Smooth muscle cell of the brain vasculature (primary cell): ENCODE results near the gene OTULIN.

Experiments used
- DNase-seq: peaks from one replicate; pipeline ENCODE4 v3.0.0-alpha.2; 2012; ENCODE audit warnings: low read depth, low spot score

Gene OTULIN

GRCh38 chr5:14696851-14697250, 32.3 kb downstream of the OTULIN start:
- DNase-seq, result no peak

DNA sequence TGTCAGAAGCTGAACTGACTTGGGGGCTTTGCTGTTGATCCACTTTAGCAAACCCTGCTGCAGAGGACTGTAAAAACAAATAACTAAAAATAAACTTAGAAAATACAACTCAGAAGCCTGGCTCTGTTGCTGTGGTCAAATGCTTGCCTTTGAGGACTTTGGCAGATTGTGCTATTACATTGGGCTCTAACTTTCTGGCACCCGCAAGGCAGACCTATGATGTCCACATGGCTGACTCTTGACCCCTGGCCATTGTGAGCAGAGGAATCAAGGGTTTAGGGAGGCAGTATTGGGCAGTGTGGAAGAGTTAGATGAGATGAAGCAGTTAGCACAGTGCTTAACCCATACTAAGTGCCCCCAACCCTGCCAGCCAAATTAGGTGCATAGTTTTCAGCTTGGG, 34.0 kb downstream of the OTULIN start:
- DNase-seq, result no peak

DNA sequence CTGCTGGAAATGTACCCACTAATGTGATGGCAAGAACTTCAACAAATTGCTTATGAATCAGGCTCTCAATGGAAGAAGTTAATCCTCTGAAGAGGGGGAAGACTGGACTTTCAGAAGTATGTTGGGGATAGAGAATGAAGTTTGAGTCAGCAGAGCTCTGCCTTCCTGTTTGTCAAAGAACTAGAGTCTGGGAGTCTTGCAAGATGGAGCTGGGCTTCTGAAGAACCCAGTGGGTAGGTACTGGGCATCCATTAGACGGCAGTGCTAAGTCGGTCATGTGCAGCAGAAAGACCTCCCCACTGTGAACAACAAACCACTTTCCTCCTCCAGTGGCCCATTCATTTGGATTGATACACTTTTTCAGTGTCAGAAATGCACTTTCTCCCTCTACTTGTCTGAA, 34.6 kb downstream of the OTULIN start:
- DNase-seq, result no peak

DNA sequence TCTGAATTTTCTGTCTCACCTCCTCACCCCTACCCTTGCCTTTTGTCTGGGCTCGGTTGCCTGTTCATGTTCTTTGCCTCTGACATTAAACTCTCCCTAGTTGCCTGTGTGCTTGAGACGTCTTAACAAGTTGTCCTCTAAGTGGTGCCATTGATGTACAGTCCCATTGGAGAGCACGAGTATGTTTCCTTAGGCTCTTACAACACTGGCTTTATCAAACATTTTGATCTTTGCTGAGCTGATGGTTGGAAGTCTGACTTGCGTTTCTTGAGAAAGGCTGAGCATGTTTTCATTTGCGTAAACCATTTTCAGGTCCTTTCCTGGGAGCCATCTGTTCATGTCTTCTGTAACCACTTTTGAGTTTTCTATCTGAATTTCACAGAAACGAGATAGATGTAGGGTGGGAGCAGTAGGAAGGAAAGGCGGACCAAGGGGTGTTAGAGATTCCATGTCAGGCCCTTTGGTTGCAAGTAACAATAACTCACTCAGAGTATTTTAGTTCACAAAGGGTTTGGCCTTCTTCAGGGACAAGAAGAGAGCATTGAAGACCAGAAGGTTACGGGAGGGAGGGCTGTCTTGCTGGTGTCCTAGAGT, 35.4 kb downstream of the OTULIN start:
- no peak for DNase-seq

DNA sequence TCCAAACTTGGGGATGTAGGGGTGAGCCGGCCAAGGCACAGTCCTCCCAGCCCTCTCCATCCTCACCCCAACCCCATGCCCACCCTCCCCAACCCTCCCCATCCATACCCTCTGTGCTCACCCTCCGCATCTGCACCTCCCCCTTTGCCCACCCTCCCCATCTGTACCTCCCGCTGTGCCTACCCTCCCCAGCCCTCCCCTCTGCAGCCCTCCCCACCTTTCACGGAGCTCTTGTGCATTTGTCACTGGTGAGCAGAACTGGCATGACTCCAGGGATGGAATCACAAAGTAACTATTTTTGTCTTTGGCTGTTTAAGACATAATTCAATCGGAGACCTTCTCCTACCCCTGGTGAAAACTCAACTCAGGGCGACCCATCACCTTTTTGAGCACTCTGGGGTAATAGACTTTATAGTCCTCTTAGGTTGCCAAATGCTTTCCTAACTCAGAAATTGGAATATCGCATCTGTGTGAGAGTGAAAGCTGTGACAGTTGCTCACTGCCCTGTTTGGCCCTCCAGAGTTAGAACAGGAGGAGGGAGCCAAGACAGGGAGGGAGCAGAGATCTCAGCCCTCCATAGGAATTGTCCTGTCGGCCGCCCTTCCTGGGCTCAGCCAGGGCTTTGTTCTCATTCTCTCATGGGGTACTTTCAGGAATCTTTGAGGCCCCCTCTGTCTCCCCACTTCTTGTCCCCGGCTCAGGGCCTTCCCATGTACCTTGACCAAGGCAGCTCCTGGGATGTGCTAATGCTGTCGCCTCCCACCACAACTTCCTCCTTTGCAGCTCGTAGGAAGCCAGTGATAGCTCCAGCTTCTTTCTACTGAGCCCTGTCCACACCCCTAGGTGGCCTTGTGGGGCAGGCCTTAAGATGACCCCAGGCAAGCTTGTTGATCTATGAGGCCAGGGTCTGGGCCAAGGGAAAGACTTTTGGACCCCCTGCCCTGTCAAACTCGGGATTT, 36.2 kb downstream of the OTULIN start:
- DNase-seq, result no peak

- no peak for DNase-seq
Measured at GRCh38 chr5:14701556-14701955, 37.0 kb downstream of the OTULIN start.

GRCh38 chr5:14702238-14702839, 37.8 kb downstream of the OTULIN start:
- no peak for DNase-seq

DNA sequence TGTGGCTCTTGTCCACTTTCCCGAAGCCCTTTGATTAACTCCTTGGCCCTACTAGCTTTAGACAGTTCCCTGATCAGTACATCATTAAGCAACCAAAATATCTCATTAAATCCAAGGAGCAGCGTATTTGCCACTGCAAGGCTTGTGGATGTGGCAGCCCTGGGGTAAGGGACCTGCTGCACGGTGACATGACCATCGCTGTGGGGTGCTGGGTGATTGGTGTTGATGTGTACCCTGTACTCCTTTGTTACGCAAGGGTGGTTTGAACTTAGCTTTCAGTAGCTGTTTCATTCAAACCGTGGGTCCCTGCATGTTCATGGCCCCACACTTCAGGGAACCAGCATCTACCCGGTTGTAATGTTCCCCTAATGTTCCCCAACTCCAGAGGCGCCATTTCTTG, 41.0 kb downstream of the OTULIN start:
- no peak for DNase-seq

- no peak for DNase-seq
Measured at GRCh38 chr5:14706615-14707021, 42.1 kb downstream of the OTULIN start.

DNA sequence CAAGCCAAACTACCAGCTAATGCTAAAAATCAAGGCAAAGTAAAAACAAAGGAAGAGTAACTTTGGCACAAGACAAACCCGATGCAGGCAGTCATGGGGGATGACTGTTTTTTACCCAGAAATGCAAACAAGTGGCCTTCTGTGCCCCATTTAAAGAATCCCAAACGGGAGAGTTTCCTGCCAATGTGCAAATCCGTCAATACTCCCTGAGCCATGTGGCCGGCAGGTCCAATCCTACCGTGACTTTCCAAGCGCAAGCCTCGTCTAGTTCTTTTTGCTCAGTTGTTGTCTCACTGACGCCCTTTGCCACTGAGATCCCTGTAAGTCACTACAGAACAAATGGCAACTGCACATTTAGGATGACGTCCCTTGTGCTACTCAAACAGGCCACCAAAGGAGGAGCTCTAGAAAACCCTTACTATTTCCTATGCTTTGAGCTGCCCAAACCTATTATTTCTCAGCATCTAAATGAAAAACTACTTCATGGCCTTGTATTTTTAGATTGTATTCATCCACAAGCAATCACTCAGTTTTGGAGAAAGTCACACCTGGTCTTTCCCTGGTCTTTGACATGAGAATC, 43.4 kb downstream of the OTULIN start:
- no peak for DNase-seq

DNA sequence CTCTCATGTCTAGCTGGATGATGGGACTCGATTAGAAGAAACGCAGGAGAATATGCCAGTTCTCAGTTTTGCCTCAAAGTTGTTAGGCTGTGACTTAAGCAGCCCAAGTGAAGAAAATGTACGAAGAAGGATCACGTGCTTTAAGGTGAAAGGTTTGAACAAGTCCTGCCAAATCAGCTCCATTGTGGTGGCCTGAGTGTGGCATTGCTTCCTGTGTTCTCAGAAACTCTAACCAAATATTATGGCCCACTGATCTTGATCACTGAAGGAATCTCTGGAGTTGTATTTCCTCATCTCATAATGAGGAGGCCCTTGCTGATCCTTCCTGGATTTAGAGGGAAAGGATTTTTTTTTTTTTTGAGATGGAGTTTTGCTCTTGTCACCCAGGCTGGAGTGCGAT, 44.0 kb downstream of the OTULIN start:
- DNase-seq, result no peak

GRCh38 chr5:14710313-14710994, 45.9 kb downstream of the OTULIN start:
- DNase-seq, result no peak

DNA sequence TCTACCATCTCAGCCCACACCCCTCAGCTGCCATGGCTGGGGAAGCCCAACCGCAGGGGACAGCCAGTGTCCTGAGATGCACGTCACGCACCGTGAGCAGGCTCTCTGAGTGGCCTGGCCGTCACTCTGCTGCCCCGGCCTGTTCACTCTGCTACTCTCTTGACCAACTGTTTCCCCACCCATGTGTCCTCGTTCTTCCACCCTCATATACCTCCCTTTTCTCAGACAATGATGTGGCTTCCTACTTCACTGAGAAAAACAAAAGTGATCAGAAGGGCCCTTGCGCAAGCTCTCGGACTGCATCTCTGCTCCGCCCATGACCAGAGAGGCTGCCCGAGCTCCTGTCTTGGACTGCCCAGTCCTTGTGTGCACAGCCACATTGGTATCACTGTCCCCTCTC, 47.6 kb downstream of the OTULIN start:
- no peak for DNase-seq

DNA sequence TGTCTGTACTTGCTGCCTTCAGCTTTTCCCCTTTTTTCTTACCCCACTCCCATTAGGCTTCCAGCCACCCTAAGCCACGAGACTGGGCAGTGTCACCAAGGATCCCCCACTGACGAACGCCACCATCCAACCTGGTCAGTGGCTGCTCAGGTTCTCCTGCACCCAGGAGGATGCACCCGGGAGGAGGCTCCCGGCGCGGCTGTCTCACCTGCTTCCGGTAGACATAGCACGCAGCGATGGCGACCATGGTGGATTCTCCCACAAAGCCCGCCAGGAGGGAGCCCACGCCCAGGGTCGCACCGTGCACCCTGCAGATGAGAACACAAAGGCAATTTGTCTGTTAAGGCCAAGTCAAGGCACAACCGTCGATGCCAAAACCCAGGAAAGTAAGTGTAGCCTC, 48.1 kb downstream of the OTULIN start:
- DNase-seq, result no peak

GRCh38 chr5:14713476-14714390, 49.2 kb downstream of the OTULIN start:
- no peak for DNase-seq

DNA sequence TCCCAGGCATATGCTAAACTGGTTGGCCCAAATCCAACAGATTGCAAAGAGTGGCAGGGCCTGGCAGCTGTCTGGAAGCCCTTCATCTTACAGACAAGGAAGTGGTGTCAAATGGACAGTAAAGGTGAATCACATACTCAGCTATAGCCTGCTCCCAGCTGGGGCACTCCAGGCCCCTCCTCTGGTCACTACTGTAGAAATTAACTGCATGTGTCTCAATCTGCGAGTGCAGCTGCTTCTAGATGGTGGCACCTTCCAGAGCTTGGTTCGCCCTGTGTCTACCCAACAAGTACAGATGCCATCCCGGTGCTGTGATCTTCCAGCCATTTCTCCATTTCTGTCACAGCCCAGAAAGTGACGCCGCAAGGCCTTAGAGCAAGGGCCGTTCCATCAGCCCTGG, 50.2 kb downstream of the OTULIN start:
- no peak for DNase-seq

- DNase-seq, result no peak
Measured at GRCh38 chr5:14715481-14715880, 51.0 kb downstream of the OTULIN start.

DNA sequence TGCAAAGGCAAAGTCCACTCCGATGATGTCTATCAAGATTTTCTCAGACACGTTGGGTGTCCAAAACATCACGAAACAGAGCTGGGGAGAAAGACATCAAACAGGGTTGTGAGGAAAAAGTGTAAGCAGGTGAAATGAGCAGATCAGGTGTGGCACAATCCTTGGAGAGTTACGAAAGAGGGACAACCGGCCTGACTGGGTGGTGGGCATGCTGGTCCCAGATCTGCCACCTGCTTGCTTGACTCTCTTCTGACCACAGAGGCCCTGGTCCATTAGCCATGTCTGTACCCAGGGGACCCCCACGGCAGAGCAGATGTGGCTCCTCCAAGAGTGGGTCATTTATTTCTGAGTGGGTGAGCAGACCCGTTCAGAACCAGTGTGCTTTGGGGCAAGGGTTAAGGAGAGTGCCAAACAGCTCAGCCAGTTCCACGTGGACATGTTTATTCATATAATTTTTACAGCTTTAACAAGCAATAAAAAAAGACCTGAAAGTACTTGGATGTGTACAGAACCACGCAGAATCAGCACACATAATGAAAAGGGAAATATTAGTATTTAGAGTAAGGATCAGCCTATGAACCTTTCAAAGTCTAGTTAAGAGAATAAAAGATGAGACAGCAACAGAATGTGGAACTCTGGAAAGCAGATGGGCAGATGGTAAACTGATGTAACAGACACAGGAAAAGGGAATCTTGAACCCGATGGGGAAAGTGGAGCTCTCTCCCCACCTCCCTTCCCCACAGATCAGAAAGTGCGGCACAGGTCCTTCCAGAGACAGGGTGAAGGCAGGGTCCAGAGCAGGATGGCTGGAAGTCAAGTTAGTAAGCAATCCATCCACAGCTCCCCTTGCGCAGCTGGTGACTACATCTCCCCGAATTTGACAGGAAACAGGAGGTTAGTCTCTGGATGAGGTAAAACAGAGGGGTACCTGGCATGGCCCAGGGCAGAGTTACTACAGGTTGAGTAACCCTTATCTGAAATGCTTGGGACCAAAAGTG, 52.5 kb downstream of the OTULIN start:
- no peak for DNase-seq

DNA sequence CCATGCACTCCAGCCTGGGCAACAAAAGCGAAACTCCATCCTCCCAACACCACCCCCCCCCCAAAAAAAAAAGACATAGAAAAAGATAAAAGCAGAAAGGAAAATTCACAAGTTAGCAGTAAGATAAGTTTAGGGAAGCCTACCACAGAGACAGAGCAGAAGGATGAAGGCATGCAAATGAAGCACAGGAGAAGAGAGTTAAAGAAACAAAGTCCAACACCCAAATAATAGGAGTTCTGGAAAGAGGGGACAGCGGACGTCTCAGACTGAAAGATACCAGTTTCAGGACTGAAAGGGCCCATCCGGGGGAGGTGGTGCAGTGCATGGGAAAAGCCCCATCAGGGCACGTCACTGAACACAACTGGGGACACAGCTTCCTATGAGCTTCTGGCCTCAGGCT, 54.3 kb downstream of the OTULIN start:
- no peak for DNase-seq
